ENCODE data around the gene DOCK3.
"Not testable (repeated sequence)": the region's sequence is repeated elsewhere in the genome, so short reads cannot be mapped to it uniquely, and the experiment has no call there.

Gene DOCK3

DNA sequence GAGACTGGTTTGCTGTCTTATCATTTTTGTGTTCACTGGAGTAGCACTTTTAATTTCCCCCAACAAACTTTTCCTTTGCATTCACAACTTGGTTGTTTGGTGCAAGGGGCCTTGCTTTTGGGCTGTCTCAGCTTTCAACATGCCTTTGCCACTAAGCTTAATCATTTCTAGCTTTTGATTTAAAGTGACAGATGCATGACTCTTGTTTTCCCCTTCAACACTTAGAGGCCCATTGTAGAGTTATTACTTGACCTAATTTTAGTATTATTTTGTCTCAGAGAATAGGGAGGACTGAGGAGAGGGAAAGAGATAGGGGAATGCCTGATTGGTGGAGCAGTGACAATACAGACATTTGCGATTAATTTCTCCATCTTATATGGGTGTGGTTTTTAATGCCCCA, 370.3 kb downstream of the DOCK3 start:
- Histone ChIP-seq H3K27ac (ENCODE audit: low read depth, low read length) (no peak overlapping the region), H3K9ac (ENCODE audit: low read length) (no peak overlapping the region), H3K9me3 (ENCODE audit: control insufficient read depth, insufficient read depth, low read depth, low read length) (no peaks in the 10 kb centered on the region), H3K36me3 (ENCODE audit: control insufficient read depth, insufficient read depth, low read length) (no peaks in the 10 kb centered on the region), H3K4me1 (ENCODE audit: control insufficient read depth, insufficient read depth, low read length) (no peaks in the 10 kb centered on the region), H3K4me3 (ENCODE audit: low read depth, low read length) (no peak overlapping the region), H3K27me3 (ENCODE audit: control insufficient read depth, insufficient read depth, low read length) (no peaks in the 10 kb centered on the region)

DNA sequence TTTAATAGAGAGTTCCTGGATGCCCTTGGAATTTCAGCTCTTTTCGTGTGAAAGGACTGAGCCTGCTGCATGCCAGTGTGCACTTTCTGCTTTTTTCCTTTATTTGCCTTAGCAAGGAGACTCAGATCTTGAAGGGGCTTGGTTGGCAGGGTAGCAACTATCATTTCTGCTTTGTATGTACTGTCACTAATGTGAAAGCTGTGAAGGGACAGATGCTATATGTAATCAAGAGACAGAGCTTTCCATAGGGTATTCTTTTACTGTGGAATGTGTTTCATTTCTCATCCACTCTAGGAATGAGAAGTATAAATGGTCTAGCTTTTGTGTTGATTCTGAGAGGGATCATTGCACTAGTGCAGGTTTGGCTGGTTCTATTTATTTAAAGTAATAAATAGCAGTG, 377.8 kb downstream of the DOCK3 start:
- no peaks in the 10 kb centered on the region for H3K36me3 ChIP-seq (ENCODE audit: control insufficient read depth, insufficient read depth, low read length)
- no peaks in the 10 kb centered on the region for H3K9me3 ChIP-seq (ENCODE audit: control insufficient read depth, insufficient read depth, low read depth, low read length)
- no peak overlapping the region for H3K4me3 ChIP-seq (ENCODE audit: low read depth, low read length)
- H3K27me3 ChIP-seq (ENCODE audit: control insufficient read depth, insufficient read depth, low read length): no peaks in the 10 kb centered on the region
- no peak overlapping the region for H3K27ac ChIP-seq (ENCODE audit: low read depth, low read length)
- no peak overlapping the region for H3K9ac ChIP-seq (ENCODE audit: low read length)
- no peaks in the 10 kb centered on the region for H3K4me1 ChIP-seq (ENCODE audit: control insufficient read depth, insufficient read depth, low read length)

DNA sequence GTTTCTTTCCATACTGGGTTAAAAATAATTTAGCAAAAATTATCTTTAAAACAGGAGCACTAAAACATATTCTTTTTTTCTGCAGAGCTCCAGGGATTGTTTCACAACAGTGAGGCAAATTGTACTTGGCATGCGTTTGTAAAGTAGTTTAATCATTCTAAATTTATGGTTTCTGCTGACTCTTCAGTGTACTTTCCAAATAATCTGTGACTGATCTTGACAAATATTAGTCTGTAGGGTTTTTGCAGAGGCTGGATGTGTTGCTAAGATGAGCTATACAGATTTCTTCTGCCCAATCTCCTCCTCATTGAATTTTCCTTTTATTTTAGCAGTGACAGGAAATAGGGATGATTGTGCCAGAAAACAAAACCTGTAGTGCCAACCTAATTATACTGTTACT, 382.4 kb downstream of the DOCK3 start:
- Histone ChIP-seq H3K4me1 (ENCODE audit: control insufficient read depth, insufficient read depth, low read length) (no peaks in the 10 kb centered on the region), H3K36me3 (ENCODE audit: control insufficient read depth, insufficient read depth, low read length) (no peaks in the 10 kb centered on the region), H3K27me3 (ENCODE audit: control insufficient read depth, insufficient read depth, low read length) (no peaks in the 10 kb centered on the region), H3K27ac (ENCODE audit: low read depth, low read length) (no peak overlapping the region), H3K9me3 (ENCODE audit: control insufficient read depth, insufficient read depth, low read depth, low read length) (no peaks in the 10 kb centered on the region), H3K9ac (ENCODE audit: low read length) (no peak overlapping the region), H3K4me3 (ENCODE audit: low read depth, low read length) (no peak overlapping the region)

DNA sequence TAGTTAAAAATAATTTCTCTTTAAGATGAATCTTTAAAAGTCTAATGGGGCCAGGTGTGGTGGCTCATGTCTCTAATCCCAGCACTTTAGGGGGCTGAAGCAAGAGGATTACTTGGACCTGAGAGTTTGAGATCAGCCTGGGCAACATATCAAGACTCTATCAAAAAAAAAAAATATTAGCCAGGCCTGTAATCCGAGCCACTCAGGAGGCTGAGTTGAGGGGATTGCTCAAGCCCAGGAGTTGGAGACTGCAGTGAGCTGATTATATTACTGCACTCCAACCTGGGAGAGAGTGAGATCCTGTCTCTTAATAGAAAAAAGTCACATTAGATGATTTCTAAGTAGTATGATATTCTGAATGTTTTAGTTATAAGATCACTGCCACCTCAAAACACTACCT, 388.3 kb downstream of the DOCK3 start:
- H3K4me1 ChIP-seq (ENCODE audit: control insufficient read depth, insufficient read depth, low read length): no peaks in the 10 kb centered on the region
- H3K9ac ChIP-seq (ENCODE audit: low read length): no peak overlapping the region
- no peak overlapping the region for H3K27ac ChIP-seq (ENCODE audit: low read depth, low read length)
- no peaks in the 10 kb centered on the region for H3K27me3 ChIP-seq (ENCODE audit: control insufficient read depth, insufficient read depth, low read length)
- H3K36me3 ChIP-seq (ENCODE audit: control insufficient read depth, insufficient read depth, low read length): no peaks in the 10 kb centered on the region
- H3K9me3 ChIP-seq (ENCODE audit: control insufficient read depth, insufficient read depth, low read depth, low read length): no peaks in the 10 kb centered on the region
- H3K4me3 ChIP-seq (ENCODE audit: low read depth, low read length): no peak overlapping the region

DNA sequence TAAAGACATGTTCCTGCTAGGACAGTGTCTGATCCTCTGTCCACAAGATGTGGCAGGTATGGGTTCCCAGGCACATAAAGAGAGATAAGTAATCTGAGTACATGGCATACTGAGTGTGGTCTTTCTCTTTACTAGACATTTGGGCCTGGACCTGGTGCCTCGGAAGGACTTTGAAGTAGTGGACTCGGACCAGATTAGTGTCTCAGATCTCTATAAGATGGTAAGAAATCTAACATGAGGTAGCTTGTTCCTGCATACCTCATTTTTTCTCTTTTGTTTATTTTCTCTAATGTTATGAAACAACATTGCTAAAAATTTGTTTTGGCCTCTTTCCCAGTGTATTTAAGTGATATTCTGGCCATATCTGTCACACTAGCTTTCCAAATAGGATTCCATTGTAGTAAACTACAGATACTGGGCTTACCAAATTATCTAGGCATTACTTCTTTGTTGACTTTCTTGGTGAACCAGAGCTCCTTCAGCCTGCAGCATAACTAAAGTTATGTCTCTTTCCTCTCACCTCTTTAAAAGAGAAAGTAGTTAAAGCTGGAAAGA, 400.6 kb downstream of the DOCK3 start:
- Histone ChIP-seq H3K27ac (ENCODE audit: low read depth, low read length) (no peak overlapping the region), H3K36me3 (ENCODE audit: control insufficient read depth, insufficient read depth, low read length) (no peaks in the 10 kb centered on the region), H3K9me3 (ENCODE audit: control insufficient read depth, insufficient read depth, low read depth, low read length) (no peaks in the 10 kb centered on the region), H3K9ac (ENCODE audit: low read length) (no peak overlapping the region), H3K27me3 (ENCODE audit: control insufficient read depth, insufficient read depth, low read length) (no peaks in the 10 kb centered on the region), H3K4me1 (ENCODE audit: control insufficient read depth, insufficient read depth, low read length) (no peaks in the 10 kb centered on the region), H3K4me3 (ENCODE audit: low read depth, low read length) (no peak overlapping the region)

DNA sequence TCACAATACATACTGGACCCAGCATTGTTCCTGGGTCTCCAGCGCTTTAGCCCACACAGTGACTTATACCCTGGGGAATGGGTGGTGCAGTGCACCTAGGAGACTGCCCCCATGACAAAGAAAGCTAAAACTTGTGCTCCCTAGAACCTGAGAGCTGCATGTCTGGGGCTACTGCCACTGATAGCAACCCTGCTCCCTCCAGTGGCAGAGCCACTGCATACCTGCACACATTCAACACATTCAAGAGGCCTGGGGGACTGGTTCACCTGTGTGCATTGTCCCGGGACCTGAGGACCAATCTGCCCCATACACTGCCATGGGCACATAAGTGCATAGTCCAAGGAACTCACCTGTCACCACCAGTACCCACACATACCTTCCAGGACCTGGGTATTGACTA, 407.6 kb downstream of the DOCK3 start:
- Histone ChIP-seq H3K4me3 (ENCODE audit: low read depth, low read length) (no peak overlapping the region), H3K27ac (ENCODE audit: low read depth, low read length) (no peak overlapping the region), H3K36me3 (ENCODE audit: control insufficient read depth, insufficient read depth, low read length) (peaks cover 12% of the 10 kb centered on the region), H3K9ac (ENCODE audit: low read length) (no peak overlapping the region), H3K27me3 (ENCODE audit: control insufficient read depth, insufficient read depth, low read length) (no peaks in the 10 kb centered on the region), H3K9me3 (ENCODE audit: control insufficient read depth, insufficient read depth, low read depth, low read length) (peaks cover 34% of the 10 kb centered on the region), H3K4me1 (ENCODE audit: control insufficient read depth, insufficient read depth, low read length) (no peaks in the 10 kb centered on the region)

DNA sequence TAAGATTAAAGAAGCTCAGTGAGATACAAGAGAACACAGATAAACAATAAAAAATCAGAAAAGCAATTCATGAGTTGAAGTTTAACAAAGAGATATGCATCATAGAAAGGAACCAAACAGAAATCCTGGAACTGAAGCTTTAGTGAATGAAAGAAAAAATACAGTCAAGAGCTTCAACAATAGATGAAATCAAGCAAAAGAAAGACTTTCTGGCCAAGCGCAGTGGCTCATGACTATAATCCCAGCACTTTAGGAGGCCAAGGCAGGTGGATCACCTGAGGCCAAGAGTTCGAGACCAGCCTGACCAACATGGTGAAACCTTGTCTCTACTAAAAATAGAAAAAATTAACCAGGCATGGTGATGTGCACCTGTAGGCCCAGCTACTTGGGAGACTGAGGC, 408.8 kb downstream of the DOCK3 start:
- no peak overlapping the region for H3K4me3 ChIP-seq (ENCODE audit: low read depth, low read length)
- H3K9ac ChIP-seq (ENCODE audit: low read length): no peak overlapping the region
- peaks cover 12% of the 10 kb centered on the region for H3K36me3 ChIP-seq (ENCODE audit: control insufficient read depth, insufficient read depth, low read length)
- no peaks in the 10 kb centered on the region for H3K4me1 ChIP-seq (ENCODE audit: control insufficient read depth, insufficient read depth, low read length)
- peaks cover 34% of the 10 kb centered on the region for H3K9me3 ChIP-seq (ENCODE audit: control insufficient read depth, insufficient read depth, low read depth, low read length)
- H3K27ac ChIP-seq (ENCODE audit: low read depth, low read length): no peak overlapping the region
- no peaks in the 10 kb centered on the region for H3K27me3 ChIP-seq (ENCODE audit: control insufficient read depth, insufficient read depth, low read length)

DNA sequence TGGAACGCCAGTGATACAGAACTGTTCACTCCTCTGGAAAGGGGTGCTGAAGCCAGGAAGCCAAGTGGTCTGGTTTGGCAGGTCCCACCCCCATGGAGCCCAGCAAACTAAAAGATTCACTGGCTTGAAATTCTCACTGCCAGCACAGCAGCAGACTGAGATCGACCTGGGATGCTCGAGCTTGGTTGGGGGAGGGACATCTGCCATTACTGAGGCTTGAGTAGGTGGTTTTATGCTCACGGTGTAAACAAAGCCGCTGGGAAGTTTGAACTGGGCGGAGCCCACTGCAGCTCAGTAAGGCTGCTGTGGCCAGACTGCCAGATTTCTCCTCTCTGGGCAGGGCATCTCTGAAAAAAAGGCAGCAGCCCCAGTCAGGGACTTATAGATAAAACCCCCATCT, 417.4 kb downstream of the DOCK3 start:
- not testable (repeated sequence) for H3K4me1 ChIP-seq (ENCODE audit: control insufficient read depth, insufficient read depth, low read length); H3K9ac ChIP-seq (ENCODE audit: low read length); H3K36me3 ChIP-seq (ENCODE audit: control insufficient read depth, insufficient read depth, low read length); H3K27ac ChIP-seq (ENCODE audit: low read depth, low read length); H3K4me3 ChIP-seq (ENCODE audit: low read depth, low read length); H3K9me3 ChIP-seq (ENCODE audit: control insufficient read depth, insufficient read depth, low read depth, low read length); H3K27me3 ChIP-seq (ENCODE audit: control insufficient read depth, insufficient read depth, low read length)

DNA sequence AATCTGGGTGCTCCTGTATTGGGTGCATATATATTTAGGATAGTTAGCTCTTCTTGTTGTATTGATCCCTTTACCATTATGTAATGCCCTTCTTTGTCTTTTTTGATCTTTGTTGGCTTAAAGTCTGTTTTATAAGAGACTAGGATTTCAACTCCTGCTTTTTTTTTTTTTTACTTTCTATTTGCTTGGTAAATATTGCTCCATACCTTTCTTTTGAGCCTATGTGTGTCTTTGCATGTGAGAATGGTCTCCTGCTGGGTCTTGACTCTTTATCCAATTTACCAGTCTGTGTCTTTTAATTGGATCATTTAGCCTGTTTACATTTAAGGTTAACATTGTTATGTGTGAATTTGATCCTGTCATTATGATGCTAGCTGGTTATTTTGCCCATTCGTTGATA, 420.1 kb downstream of the DOCK3 start:
- H3K36me3 ChIP-seq (ENCODE audit: control insufficient read depth, insufficient read depth, low read length); H3K9me3 ChIP-seq (ENCODE audit: control insufficient read depth, insufficient read depth, low read depth, low read length); H3K4me3 ChIP-seq (ENCODE audit: low read depth, low read length); H3K4me1 ChIP-seq (ENCODE audit: control insufficient read depth, insufficient read depth, low read length); H3K27me3 ChIP-seq (ENCODE audit: control insufficient read depth, insufficient read depth, low read length); H3K27ac ChIP-seq (ENCODE audit: low read depth, low read length); H3K9ac ChIP-seq (ENCODE audit: low read length): not testable (repeated sequence)

DNA sequence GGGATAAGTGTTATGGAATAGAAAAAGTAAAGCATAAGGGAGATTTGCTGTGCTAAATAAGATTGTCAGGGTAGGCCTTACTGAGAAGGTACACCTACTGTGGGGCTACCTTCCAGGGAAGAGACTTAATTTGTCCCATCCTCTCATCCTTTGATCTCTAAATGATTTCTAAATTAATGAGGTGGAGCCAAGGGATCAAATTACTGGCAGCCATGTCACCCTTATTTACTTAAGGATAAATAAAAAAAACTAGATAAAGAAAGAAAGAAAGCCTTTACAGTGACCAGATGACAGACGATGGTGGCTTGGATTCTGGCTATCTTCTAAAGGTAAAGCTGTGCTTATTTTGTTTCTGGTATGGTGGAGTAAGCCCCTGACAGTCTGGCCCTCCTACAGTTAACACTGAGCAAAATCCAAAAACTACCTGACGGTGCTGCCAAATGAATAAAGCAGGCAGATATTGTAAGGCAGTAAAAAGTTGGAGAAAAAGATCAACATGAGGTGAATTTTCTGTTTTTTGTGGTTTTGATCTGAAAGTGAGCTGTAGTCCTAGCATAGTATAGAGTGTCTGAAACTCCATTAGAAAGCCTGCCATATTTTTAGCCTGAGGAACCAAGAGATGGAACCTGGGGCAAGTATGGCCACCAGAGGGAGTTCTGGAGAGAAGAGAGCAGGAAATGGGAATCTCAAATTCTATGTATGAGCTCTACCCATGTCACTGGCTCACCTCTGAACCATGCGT, 425.2 kb downstream of the DOCK3 start:
- H3K27ac ChIP-seq (ENCODE audit: low read depth, low read length): no peak overlapping the region
- no peaks in the 10 kb centered on the region for H3K4me1 ChIP-seq (ENCODE audit: control insufficient read depth, insufficient read depth, low read length)
- H3K27me3 ChIP-seq (ENCODE audit: control insufficient read depth, insufficient read depth, low read length): no peaks in the 10 kb centered on the region; the same call in 1 of the 2 replicates
- H3K9me3 ChIP-seq (ENCODE audit: control insufficient read depth, insufficient read depth, low read depth, low read length): no peaks in the 10 kb centered on the region
- H3K9ac ChIP-seq (ENCODE audit: low read length): no peak overlapping the region
- H3K36me3 ChIP-seq (ENCODE audit: control insufficient read depth, insufficient read depth, low read length): no peaks in the 10 kb centered on the region
- H3K4me3 ChIP-seq (ENCODE audit: low read depth, low read length): no peak overlapping the region

DNA sequence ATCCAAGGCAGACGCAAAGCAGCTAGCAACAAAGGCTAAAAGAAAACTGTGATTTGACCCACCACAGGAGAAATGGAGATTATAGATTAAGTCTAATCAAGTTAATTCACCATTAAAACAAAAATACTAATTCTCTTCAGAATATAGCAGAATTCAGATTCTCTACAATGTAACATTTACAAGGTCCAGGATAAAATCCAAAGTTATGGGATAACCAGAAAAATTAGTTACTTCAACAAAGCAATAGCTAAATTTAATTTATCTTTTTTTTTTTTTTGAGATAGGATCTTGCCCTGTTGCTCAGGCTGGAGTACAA, 425.8 kb downstream of the DOCK3 start:
- Histone ChIP-seq H3K36me3 (ENCODE audit: control insufficient read depth, insufficient read depth, low read length) (peaks cover 3% of the 10 kb centered on the region; the same call in 1 of the 2 replicates), H3K9me3 (ENCODE audit: control insufficient read depth, insufficient read depth, low read depth, low read length) (no peaks in the 10 kb centered on the region), H3K4me1 (ENCODE audit: control insufficient read depth, insufficient read depth, low read length) (no peaks in the 10 kb centered on the region), H3K9ac (ENCODE audit: low read length) (no peak overlapping the region), H3K27me3 (ENCODE audit: control insufficient read depth, insufficient read depth, low read length) (no peaks in the 10 kb centered on the region; the same call in 1 of the 2 replicates), H3K4me3 (ENCODE audit: low read depth, low read length) (no peak overlapping the region), H3K27ac (ENCODE audit: low read depth, low read length) (no peak overlapping the region)
